ENCODE data around the gene SGCD. TPM values are rescaled to one million over a fixed set of nuclear protein-coding genes. Genes with fewer than 3 reads are reported as not detected.

Gene SGCD
- total RNA-seq, 1 donor = 0.10 TPM

DNA sequence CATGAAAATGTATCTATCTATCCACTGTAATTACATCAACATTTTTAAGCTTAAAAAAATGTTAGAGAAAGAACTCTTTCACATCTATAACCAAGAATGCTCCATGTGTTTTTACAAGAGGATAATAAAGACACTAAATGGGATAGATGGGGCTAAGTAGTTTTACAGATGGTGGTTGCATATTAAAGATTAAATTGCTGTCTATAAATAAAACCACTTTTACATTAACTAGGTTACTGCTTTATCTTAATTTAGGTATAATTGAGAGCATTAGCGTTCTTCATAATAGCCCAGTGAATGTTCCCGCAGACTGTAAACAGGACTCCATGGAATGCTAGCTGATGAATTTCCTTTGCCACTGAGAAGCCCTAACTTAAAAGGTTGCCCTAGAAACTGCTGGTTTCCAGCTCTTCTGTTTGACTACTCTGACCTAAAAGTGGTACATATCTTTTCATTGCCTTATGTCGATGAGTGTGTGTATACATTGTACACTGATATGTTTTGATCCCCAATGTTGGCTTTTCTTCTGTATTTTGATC is 117.9 kb downstream of the SGCD start:
- Histone ChIP-seq H3K4me3 (ENCODE audit: low read length) (no peak overlapping the region), H3K9me3 (ENCODE audit: low read depth, low read length) (no peaks in the 10 kb centered on the region), H3K4me1 (ENCODE audit: insufficient read depth, low read length) (no peaks in the 10 kb centered on the region), H3K27me3 (ENCODE audit: insufficient read depth, low read length) (peaks cover 4% of the 10 kb centered on the region)

GRCh38 chr5:156446526-156446925 is 119.6 kb downstream of the SGCD start:
- no peaks in the 10 kb centered on the region for H3K4me1 ChIP-seq (ENCODE audit: insufficient read depth, low read length)
- H3K27me3 ChIP-seq (ENCODE audit: insufficient read depth, low read length) = peaks cover 7% of the 10 kb centered on the region
- H3K9me3 ChIP-seq (ENCODE audit: low read depth, low read length) = no peaks in the 10 kb centered on the region
- no peak overlapping the region for H3K4me3 ChIP-seq (ENCODE audit: low read length)

GRCh38 chr5:156450778-156451177 is 123.8 kb downstream of the SGCD start:
- H3K4me1 ChIP-seq (ENCODE audit: insufficient read depth, low read length) = no peaks in the 10 kb centered on the region
- peaks cover 4% of the 10 kb centered on the region for H3K27me3 ChIP-seq (ENCODE audit: insufficient read depth, low read length)
- H3K4me3 ChIP-seq (ENCODE audit: low read length) = no peak overlapping the region
- no peaks in the 10 kb centered on the region for H3K9me3 ChIP-seq (ENCODE audit: low read depth, low read length)

DNA sequence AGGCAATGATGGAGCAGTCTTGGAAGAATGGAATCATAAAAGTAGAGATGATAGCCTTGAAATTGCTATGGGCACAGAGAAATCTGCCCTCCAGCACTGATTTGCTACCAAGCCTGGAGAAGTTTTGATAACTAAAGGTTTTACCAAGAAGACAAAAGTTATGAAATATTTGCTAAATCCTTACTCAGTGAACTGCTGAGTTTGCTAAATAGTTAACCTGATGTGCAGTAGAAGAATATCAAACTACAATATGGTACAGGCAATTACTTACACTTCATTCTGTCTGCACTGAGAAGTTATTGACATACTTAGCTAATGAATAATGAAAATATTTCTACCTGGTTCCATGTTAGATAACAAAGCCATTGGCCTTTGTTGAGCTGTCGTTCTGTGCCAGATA is 124.5 kb downstream of the SGCD start:
- H3K4me1 ChIP-seq (ENCODE audit: insufficient read depth, low read length) = no peaks in the 10 kb centered on the region
- peaks cover 3% of the 10 kb centered on the region for H3K27me3 ChIP-seq (ENCODE audit: insufficient read depth, low read length)
- no peak overlapping the region for H3K4me3 ChIP-seq (ENCODE audit: low read length)
- no peaks in the 10 kb centered on the region for H3K9me3 ChIP-seq (ENCODE audit: low read depth, low read length)

GRCh38 chr5:156456857-156457256 is 129.9 kb downstream of the SGCD start:
- Histone ChIP-seq H3K9me3 (ENCODE audit: low read depth, low read length) (no peaks in the 10 kb centered on the region), H3K4me3 (ENCODE audit: low read length) (no peak overlapping the region), H3K27me3 (ENCODE audit: insufficient read depth, low read length) (no peaks in the 10 kb centered on the region), H3K4me1 (ENCODE audit: insufficient read depth, low read length) (no peaks in the 10 kb centered on the region)

DNA sequence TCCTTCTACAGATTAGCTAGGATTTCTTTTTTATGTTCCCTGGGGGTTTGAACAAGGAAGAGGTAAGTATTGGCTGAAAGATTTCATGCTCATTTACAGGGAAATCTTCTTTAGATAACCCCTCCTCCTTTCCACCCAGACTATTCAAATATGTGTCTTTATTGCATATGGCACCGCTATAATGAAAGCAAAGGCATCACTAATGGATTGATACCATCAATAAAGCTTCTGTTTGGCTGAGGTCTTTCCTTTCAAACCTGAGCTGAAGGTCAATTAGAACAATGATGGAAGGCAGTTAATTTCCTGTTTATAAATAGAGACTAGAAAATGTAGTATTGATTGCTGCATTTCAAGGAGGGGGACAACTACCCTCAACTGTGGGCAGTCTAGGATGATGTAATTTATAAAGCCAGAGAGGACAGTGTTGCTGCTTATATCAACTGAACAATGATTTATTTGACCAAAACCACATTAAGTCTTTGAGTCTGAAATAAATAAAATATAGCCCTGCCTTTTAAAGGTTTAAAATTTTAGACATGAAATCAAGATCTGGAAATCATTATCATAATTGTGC is 132.9 kb downstream of the SGCD start:
- Histone ChIP-seq H3K4me3 (ENCODE audit: low read length) (no peak overlapping the region), H3K9me3 (ENCODE audit: low read depth, low read length) (no peaks in the 10 kb centered on the region), H3K4me1 (ENCODE audit: insufficient read depth, low read length) (no peaks in the 10 kb centered on the region), H3K27me3 (ENCODE audit: insufficient read depth, low read length) (no peaks in the 10 kb centered on the region)

- no peak overlapping the region for H3K4me3 ChIP-seq (ENCODE audit: low read length)
Observed at GRCh38 chr5:156460471-156460870, 133.5 kb downstream of the SGCD start.

DNA sequence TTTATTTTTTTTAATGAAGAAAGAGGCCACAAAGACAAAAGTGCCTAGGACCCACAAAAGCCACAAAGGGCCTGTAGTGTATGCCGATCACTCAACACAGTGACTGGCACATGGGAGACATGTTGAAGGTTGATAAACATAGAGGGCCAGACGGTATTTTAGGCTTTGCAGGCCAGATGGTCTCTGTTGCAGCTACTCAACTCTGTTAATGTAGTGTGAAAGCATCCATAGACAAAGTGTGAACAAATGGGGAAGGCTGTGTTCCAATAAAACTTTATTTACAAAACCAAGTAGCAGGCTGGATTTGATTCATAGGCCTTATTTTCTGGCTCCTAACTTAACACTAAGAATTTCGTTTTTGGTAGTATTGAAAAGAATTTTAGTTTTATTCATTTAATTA is 139.9 kb downstream of the SGCD start:
- Histone ChIP-seq H3K27me3 (ENCODE audit: insufficient read depth, low read length) (no peaks in the 10 kb centered on the region), H3K4me3 (ENCODE audit: low read length) (no peak overlapping the region), H3K4me1 (ENCODE audit: insufficient read depth, low read length) (no peaks in the 10 kb centered on the region), H3K9me3 (ENCODE audit: low read depth, low read length) (no peaks in the 10 kb centered on the region)

More at GRCh38 chr5:156460471-156460870, 133.5 kb downstream of the SGCD start:
- Histone ChIP-seq H3K4me1 (ENCODE audit: insufficient read depth, low read length) (no peaks in the 10 kb centered on the region), H3K27me3 (ENCODE audit: insufficient read depth, low read length) (no peaks in the 10 kb centered on the region), H3K9me3 (ENCODE audit: low read depth, low read length) (no peaks in the 10 kb centered on the region)

GRCh38 chr5:156469636-156470035 is 142.7 kb downstream of the SGCD start:
- H3K4me3 ChIP-seq (ENCODE audit: low read length) = no peak overlapping the region
- H3K4me1 ChIP-seq (ENCODE audit: insufficient read depth, low read length) = no peaks in the 10 kb centered on the region
- H3K9me3 ChIP-seq (ENCODE audit: low read depth, low read length) = no peaks in the 10 kb centered on the region
- no peaks in the 10 kb centered on the region for H3K27me3 ChIP-seq (ENCODE audit: insufficient read depth, low read length)

DNA sequence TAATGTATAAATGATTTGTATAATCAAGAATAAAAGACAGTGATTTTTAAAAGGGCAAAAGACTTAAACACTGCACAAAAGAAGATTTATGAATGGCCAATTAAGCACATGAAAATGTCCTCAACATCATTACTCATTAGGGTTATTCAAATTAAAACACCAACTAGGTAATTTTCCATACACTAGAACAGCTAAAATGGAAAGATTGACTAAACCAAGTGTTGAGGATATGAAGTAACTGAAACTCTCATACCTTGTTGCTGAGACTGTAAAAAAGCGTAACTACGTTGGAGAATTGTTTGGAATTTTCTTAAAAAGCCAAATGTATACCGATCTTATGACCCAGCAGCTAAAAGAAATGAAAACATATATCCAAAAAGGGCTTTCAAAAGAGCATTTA is 144.9 kb downstream of the SGCD start:
- no peaks in the 10 kb centered on the region for H3K9me3 ChIP-seq (ENCODE audit: low read depth, low read length)
- H3K4me1 ChIP-seq (ENCODE audit: insufficient read depth, low read length) = no peaks in the 10 kb centered on the region
- no peaks in the 10 kb centered on the region for H3K27me3 ChIP-seq (ENCODE audit: insufficient read depth, low read length)
- H3K4me3 ChIP-seq (ENCODE audit: low read length) = no peak overlapping the region

DNA sequence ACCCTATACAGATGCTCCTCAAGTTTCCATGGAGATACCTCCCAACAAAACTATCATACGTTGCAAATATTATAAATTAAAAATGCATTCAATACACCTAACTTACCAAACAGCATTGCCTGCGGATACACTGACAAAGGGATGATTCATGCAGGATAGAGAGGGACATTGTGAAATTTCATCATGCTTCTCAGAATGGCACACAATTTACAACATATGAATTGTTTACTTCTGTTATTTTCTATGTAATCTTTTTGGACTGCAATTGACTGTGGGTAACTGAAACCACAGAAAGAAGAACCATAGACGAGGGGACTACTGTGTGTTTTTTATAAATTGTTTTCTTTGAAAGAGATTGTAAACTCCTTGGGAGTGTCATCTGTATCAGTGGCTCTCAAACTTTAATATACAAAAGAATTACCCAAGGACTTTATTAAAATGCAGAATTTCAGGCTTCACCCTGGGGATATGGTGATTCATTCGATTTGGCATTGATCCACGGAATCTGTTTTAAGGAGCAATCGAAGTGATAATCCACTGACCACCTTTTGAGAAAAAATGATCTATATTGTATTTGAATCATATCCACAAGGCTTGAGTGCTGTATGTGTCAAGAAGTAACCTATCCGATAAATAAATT is 146.4 kb downstream of the SGCD start:
- Histone ChIP-seq H3K27me3 (ENCODE audit: insufficient read depth, low read length) (no peaks in the 10 kb centered on the region), H3K9me3 (ENCODE audit: low read depth, low read length) (no peaks in the 10 kb centered on the region), H3K4me3 (ENCODE audit: low read length) (no peak overlapping the region), H3K4me1 (ENCODE audit: insufficient read depth, low read length) (no peaks in the 10 kb centered on the region)

GRCh38 chr5:156474251-156474650 is 147.3 kb downstream of the SGCD start:
- no peaks in the 10 kb centered on the region for H3K4me1 ChIP-seq (ENCODE audit: insufficient read depth, low read length)
- no peak overlapping the region for H3K4me3 ChIP-seq (ENCODE audit: low read length)
- H3K9me3 ChIP-seq (ENCODE audit: low read depth, low read length) = no peaks in the 10 kb centered on the region
- no peaks in the 10 kb centered on the region for H3K27me3 ChIP-seq (ENCODE audit: insufficient read depth, low read length)

DNA sequence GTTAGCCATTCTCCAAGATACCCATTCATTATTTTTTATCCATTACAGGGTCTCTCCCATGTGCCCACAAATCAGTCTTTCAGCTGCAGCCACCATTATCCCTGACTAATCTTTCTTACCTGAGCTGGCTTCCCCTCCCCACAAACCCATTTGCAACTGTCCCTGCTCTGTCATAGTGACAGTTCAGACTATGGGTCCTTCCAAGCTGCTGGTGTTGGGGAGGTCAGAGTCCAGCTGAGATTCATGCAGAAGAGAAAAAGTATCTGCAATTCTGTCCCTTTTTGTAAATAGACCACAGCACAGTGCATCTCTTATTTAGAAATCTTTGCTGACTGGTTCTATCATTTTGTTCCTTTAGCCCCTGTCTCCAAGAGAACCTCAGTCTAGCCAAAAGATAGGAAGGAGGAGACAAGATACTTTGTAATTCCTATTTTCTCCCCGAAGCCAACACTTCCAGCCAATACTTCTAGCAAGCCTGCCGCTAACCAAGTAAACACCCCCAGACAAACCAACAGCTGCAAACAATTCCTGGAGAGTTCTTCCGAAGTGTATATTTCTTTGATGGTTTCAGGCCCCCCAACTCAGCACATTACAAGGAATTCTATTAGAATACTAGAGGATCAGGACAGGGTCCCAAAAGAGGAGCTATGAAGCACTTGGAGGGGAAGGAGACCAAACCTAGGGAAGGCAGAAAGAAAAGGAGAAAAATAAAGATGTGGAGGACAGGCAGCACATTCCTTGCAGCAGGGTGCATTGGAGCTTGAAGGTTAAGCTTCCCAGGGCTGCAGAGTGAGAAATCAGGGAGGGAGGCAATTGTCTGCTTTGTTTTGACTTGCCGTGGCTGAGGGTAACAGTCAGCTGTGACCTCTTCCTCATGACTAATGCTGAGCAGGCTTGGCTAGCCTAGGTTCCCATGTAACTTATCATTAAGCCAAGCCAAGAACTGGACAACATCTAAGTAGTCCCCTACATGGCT is 148.5 kb downstream of the SGCD start:
- no peaks in the 10 kb centered on the region for H3K9me3 ChIP-seq (ENCODE audit: low read depth, low read length)
- H3K27me3 ChIP-seq (ENCODE audit: insufficient read depth, low read length) = no peaks in the 10 kb centered on the region
- H3K4me3 ChIP-seq (ENCODE audit: low read length) = no peak overlapping the region
- H3K4me1 ChIP-seq (ENCODE audit: insufficient read depth, low read length) = no peaks in the 10 kb centered on the region

DNA sequence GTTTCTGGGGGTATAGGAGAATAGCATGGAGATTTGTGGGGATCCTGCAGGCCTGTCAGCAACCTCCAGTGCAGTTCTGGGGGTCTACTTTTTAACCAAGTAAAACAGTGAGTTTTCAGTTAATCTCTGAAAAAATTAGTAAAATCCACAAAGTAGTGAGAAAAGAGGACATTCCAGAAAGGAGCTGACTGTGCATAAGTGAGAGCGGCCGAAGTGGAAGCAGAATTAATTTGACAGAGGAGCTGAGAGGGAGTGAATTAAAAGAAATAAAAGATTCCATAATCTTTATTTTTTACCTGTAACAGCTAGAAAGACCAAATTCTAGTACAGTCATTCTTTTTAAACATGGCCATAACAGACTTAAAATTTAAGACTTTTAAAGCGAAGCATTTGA is 149.2 kb downstream of the SGCD start:
- H3K27me3 ChIP-seq (ENCODE audit: insufficient read depth, low read length) = no peaks in the 10 kb centered on the region
- no peaks in the 10 kb centered on the region for H3K9me3 ChIP-seq (ENCODE audit: low read depth, low read length)
- H3K4me1 ChIP-seq (ENCODE audit: insufficient read depth, low read length) = no peaks in the 10 kb centered on the region
- H3K4me3 ChIP-seq (ENCODE audit: low read length) = no peak overlapping the region

- Histone ChIP-seq H3K9me3 (ENCODE audit: low read depth, low read length) (no peaks in the 10 kb centered on the region), H3K27me3 (ENCODE audit: insufficient read depth, low read length) (no peaks in the 10 kb centered on the region), H3K4me3 (ENCODE audit: low read length) (no peak overlapping the region), H3K4me1 (ENCODE audit: insufficient read depth, low read length) (no peaks in the 10 kb centered on the region)
Observed at GRCh38 chr5:156476678-156477077, 149.7 kb downstream of the SGCD start.
